Left ventricle myocardium superior (tissue), 1 donor: ENCODE data around the gene CDKAL1. TPM values are rescaled to one million over a fixed set of nuclear protein-coding genes. Genes with fewer than 3 reads are reported as not detected.
"Not testable (repeated sequence)": the region's sequence is repeated elsewhere in the genome, so short reads cannot be mapped to it uniquely, and the experiment has no call there.

ENCODE experiments used
- ATAC-seq: fragments of 200-7000 bp; cut with Tn5 transposase; one replicate; pipeline ENCODE4 v1.9.1; 2020; ENCODE audit warnings: mild to moderate bottlenecking, moderate library complexity
- DNase-seq: peaks from one replicate; pipeline ENCODE4 v3.0.0-alpha.2; 2020
- intact Hi-C: fragments of 100-400 bp; cut with micrococcal nuclease; formaldehyde crosslinking; loops from one replicate; pipeline ENCODE4 v1.11.0; 2022
- total RNA-seq: library from RNA; stranded (reverse); fragmentation: NEBNext Ultra II Directional; extraction: Animal tissue kit (Norgen Biotek cat#: 25700); gene quantifications from one replicate; pipeline ENCODE4 v1.2.1, GENCODE V29; 2021
- donor health status: DM: no; HTN: yes; CAD: no; lungs with severe emphysema.

Gene CDKAL1
- total RNA-seq, 1 donor from 2014 or later, result 9.9 TPM

DNA sequence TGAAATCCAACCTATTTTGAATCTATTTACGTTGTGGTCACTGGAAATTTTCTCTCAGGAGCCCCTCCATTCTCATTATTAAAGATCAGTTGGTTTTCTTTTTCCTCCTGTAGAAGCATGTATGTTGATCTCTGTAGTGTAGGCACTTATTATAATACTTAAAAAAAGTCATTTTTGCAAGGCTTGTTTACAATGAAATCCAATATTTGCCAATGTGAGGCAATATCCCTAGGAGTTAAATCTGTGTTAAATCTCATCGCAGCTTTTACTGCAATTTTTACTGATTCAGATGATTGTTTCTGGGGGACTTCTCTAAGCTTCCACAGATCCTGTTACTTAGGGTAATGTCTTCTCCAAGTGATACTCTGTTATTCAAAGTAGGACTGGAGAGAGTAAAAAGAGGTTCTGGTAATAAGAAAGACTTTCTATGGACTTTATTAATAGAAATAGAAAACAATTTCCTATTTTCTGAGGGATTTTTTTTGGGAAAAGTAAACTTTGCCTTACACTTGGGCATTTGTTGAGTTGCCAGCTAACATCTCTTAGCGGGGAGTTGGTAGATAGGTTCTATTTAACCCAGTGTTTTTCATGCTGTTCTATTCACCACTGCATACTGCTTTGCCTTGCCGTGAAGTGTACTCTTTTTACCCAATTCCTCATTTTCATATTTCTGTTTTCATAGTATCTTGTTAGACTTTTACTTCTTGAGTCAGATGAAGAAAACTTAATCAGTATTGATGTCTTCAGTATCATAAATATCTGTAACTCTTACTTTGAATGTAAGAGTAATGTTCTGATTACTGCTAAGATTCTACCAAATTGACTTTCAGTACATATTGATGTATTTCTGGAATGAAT, 48.6 kb downstream of the CDKAL1 start:
- intact Hi-C loops, result no loop called here
- DNase-seq, result no peak
- no peak for ATAC-seq

DNA sequence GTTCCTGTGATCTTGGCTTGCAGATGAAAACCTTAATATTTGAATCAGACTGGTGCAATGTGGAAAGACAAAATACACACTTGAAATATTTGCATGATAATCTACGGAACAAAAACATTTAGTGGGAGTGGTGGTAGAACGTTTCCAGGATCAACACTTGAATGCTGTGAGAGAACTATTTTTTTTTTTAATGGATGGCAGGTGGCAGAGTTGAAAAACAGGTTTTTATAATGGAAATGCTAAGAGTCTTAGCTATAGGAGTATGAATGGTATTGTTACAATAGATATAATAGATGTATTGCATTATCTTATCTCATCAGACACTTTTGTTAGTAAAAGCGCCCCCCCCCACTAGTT, 49.2 kb downstream of the CDKAL1 start:
- ATAC-seq, result no peak
- no peak for DNase-seq
- intact Hi-C loops, result no loop called here

DNA sequence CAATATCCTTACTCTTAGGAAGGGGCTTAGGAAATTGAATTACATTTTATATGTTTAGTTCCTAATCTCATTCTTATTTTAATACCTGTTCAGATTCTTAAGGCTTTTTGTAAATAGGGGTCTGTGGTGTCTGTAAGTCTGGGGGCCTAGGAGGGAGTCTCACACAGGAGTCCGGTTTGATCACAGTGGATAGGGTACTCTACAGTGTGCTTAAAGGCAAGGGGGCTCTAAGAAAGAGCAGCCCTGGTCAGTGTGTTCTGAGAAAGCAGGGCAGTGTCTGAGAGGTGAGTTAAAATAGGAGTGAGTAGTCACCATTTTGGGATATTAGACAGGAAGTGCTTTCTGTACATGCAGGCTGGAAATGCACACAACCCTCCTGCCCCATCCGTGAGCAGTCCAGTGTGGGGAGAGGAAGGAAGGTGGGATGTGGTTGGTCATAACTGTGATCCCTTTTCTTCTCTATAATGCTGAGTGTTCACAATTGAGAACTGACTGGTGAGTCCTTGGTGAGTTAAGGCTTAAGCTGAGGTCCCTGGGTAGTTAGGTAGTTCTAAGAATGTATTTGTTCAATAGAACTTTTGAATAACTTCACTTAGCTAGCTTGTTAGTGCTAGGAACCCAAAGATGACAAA, 50.0 kb downstream of the CDKAL1 start:
- DNase-seq, result no peak

DNA sequence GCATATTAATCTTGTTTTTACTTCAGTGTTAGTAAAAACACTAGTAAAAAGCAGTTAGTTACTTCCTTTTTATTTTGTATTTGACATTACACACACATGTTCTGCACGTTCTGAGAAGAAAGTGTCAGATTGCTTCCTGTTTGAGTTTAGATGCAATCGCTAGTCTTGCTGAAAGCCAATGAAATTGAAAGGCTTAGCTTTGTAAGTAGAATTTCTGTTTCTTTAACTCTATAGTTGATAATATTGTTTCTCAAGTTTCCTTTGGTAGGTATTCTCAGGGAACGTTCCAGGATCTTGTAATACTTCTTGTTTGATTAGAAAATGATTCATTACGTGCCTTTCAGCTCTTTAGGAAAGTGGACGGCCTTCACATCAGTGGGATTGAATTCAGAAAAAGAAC, 55.0 kb downstream of the CDKAL1 start:
- no peak for ATAC-seq

More for the DNA sequence above, 50.0 kb downstream of the CDKAL1 start:
- intact Hi-C loops, result no loop called here
- no peak for ATAC-seq

DNA sequence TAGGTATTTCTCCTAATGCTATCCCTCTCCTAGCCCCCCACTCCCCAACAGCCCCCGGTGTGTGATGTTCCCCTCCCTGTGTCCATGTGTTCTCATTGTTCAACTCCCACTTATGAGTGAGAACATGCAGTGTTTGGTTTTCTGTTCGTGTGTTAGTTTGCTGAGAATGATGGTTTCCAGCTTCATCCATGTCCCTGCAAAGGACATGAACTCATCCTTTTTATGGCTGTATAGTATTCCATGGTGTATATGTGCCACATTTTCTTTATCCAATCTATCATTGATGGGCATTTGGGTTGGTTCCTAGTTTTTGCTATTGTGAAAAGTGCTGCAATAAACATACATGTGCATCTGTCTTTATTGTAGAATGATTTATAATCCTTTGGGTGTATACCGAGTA, 56.2 kb downstream of the CDKAL1 start:
- ATAC-seq, DNase-seq, intact Hi-C loops: not testable (repeated sequence)

More for the DNA sequence above, 55.0 kb downstream of the CDKAL1 start:
- intact Hi-C loops, result no loop called here
- no peak for DNase-seq

DNA sequence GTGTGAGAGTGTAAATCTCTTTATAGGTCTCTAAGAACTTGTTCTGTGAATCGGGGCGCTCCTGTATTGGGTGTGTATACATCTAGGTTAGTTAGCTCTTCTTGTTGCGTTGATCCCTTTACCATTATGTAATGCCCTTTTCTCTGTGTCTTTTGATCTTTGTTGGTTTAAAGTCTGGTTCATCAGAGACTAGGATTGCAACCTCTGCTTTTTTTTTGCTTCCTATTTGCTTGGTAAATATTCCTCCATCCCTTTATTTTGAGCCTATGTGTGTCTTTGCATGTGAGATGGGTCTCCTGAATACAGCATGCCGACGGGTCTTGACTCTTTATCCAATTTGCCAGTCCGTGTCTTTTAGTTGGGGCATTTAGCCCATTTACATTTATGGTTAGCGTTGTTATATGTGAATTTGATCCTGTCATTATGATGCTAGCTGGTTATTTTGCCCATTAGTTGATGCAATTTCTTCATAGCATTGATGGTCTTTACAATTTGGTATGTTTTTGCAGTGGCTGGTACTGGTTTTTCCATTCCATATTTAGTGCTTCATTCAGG, 60.1 kb downstream of the CDKAL1 start:
- ATAC-seq, DNase-seq, intact Hi-C loops: not testable (repeated sequence)

DNA sequence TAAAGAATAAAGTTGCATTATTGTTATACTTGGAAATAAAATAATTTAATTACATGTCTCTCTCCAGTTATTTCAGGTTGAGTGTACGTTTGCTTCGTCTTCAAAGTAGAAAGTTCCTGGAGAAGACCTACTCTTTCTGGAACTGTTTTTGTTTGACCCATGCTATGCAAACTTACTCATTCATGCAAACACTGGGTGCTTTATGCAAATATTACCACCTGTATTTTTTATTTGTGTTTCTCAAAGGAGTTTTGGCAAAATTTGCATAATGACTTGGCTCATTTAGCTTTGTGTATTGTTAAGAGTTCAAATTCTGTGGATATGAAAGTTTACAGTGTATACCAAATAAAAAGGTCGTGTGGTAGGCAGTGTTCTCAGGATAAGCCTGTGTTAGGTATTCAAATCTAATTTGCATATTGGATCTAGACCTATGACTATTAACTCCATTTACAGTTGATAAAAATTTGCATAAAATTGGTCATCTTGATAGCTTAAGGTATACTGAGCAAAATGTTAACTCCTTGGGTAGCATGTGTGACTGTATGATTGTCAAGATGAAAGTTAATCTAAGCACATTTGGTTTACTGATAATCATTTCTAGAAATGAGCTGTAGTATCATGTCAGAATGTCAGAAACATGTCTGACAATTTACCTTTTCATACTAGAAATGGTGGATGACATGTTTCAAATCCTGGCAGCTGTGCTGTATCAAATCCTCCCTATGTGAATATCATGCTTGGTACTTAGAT, 65.2 kb downstream of the CDKAL1 start:
- no peak for ATAC-seq
- DNase-seq, result no peak
- intact Hi-C loops, result no loop called here

DNA sequence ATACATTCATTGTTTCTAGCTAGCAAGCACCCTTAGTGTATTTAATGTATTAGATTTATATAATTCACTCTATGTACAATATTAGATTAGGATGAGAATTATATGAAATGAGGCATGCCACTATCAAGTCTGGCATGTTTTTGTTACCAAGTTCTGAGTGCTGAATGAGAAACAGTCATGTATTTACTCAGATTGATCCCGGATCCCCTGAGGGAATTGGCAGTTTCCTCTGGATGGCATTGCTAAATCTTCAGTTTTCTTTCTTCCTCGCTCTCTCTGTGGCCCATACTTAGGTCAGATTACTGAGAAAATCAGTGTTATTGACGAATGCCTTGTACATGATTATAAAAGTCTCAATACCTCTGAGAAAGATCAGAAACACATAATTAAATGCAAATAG, 66.6 kb downstream of the CDKAL1 start:
- DNase-seq (no peak), ATAC-seq (no peak)
- intact Hi-C loops, result no loop called here

DNA sequence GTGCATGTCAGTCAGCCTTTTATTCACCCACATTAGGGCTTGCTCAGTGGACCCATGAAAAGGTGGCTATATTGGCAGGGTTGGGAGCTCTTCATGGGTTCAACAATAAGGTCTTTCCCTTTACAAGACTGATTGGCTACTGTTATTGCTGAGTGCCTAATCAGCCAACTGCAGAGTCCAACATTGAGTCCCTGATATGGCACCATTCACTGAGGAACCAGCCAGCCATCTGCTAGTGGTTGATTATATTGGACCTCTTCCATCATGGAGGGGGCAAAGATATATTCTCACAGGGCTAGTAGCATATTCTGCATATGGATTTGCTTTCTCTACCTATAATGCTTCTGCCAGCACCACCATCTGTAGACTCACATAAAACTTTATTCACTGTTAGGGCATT, 69.9 kb downstream of the CDKAL1 start:
- ATAC-seq (no peak), DNase-seq (no peak)
- intact Hi-C loops, result no loop called here

DNA sequence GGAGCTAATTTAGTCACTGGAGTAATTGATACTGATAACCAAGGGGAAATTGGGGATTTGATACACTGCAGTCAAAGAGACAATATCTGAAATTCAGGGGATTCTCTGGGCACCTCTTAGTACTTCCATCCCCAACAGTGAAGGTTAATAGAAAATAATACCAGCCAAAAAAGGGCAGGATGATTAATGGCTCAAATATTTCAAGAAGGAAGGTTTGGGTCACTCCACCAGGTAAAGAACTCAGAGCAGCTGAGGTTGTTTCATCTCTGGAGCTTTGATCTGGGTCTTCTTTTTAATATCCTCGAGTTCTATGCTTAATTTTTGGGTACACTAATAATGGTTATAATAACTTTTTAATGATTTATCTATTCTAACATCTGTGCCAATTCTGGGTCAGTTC, 70.8 kb downstream of the CDKAL1 start:
- DNase-seq, result no peak
- intact Hi-C loops, result no loop called here
- no peak for ATAC-seq

DNA sequence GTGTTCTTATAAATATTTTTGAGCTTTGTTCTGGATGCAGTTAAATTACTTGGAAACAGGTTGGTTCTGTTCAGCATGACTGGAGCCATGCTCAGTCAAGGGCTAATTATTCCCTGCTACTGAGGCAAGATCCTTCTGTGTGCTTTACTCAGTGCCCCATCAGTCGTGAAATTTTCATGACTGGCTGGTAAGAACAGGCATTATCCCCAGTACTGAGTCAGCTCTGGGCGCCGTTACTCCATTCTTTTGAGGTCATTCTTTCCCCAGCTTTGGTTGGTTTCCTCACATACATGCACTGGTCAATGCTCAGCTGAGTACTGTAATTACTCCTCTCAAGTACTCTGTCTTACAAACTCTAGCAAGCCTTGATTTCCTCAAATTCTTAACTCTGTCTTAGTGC, 71.3 kb downstream of the CDKAL1 start:
- no peak for DNase-seq
- intact Hi-C loops, result no loop called here
- no peak for ATAC-seq

DNA sequence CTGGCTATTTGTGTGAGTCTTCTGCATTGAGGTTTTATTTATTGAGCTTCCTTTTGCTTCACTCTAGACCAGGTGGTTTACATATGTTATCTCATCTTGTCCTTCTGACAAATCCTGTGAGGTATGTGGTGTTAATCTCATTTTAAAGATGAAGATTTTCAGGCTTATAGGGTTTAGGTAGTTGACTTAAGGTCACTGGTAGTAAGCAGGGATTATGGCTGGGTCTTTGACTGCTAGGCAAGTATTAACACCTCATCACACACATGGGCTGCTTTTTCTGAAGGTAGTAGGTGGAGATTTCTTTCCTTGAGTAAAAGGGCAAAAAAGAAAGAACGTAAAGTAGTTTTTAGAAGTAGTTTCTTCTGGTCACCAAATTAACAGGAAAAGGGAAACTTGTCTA, 72.6 kb downstream of the CDKAL1 start:
- DNase-seq (no peak), ATAC-seq (no peak)
- intact Hi-C loops, result no loop called here

DNA sequence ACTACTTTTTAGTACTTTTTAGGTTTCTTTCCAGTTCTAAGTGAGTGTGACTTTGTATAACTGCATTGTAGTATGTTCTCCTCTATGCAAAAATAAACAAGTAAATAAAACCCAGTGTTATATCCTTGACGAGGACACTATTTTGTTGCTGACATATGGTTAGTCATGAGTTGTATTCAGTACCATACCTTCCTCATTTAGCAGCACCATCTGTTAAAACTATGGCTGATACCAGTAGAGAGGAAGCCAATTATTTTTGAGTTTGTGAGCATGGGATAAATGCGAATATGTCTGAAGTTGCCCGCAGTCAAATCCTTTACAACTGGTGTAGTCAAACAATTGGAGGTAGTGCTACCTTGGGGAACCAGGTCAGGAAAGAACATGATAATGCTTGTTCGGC, 74.1 kb downstream of the CDKAL1 start:
- intact Hi-C loops, result no loop called here
- ATAC-seq (no peak), DNase-seq (no peak)

DNA sequence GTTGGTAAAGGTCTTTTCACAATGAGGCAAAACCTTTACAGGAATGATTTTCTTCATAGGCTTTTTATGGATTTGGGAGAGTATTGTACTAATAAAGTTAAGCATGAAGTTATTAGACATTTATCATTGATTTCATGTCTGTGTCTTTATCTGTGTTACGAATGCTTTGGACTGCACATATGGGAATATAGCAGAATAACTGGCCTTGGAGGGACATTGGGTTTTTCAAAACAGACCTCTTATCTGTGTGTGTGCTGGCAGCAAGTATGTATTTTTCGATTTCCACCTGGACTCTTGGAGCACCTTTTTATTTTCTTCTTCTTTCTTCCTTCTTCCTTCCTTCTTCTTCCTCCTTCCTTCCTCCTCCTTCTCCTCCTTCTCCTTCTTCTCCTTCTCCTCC, 74.6 kb downstream of the CDKAL1 start:
- DNase-seq (no peak), ATAC-seq (no peak)
- intact Hi-C loops, result no loop called here

DNA sequence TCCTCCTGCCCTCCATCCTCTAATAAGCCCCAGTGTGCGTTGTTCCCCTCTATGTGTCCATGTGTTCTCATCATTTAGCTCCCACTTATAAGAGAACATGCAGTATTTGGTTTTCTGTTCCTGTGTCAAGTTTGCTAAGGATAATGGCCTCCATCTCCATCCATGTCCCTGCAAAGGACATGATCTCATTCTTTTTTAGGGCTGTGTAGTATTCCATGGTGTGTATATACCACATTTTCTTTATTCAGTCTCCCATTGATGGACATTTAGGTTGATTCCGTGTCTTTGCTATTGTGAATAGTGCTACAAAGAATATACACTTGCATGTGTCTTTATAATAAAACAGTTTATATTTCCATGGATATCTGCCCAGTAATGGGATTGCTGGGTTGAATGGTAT, 75.7 kb downstream of the CDKAL1 start:
- intact Hi-C loops, ATAC-seq, DNase-seq: not testable (repeated sequence)

DNA sequence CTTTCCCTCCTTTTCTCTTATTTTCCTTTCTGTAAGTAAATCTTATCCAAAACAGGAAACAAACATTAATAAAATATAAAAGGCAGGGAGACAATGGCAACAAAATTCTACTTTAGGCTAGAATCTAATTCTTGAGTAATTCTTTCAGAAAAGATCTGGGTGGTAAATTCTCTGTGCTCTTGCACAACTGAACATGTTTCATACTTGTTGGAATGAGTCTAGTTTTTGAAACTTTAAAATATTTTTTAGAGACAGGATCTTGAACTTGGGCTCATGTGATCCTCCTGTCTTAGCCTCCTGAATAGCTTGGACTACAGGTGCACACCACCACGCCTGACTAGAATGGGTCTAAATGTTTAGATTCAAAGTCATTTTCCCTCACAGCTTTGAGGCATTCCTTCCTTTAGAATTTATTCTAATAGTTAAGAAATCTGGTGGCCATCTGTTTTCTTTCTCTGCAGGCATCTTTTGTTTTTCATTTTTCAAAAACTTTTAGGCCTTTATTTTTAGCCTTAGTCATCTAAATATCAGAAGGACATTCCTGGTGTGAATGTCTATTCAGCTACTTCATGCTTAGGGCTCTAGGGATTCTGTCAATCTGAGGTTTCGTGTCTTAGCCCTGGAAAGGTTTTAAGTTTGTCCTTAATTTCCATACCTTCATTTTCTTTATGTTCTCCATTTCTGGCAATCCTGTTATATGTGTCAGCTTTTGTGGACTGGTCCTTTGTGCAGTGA, 76.5 kb downstream of the CDKAL1 start:
- no peak for DNase-seq
- no peak for ATAC-seq
- intact Hi-C loops, result no loop called here

DNA sequence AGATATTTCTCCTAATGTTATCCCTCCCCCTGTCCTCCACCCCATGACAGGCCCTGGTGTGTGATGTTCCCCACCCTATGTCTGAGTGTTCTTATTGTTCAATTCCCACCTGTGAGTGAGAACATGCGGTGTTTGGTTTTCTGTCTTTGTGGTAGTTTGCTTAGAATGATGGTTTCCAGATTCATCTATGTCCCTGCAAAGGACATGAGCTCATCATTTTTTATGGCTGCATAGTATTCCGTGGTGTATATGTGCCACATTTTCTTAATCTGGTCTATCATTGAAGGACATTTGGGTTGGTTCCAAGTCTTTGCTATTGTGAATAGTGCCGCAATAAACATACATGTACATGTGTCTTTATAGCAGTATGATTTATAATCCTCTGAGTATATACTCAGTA, 83.3 kb downstream of the CDKAL1 start:
- intact Hi-C loops, ATAC-seq, DNase-seq: not testable (repeated sequence)

DNA sequence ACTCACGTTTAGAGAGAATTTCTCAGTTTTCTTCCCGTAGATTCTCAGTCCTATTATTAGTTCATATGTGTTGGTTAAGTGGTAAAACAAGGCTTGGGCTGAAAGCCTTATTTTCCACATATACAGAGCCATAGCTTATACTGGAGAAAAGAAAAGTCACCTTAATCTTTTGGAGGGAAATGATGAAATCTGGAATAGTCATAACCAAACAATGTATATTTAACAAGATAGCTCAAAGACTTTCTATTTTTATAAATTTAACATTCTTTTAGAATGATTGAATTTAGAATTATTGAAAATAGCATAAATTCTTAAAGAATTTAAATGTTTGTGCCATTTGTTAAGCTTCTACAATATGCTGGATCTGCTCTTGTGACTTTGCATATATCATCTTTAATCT, 85.8 kb downstream of the CDKAL1 start:
- intact Hi-C loops, result no loop called here
- no peak for ATAC-seq
- no peak for DNase-seq

DNA sequence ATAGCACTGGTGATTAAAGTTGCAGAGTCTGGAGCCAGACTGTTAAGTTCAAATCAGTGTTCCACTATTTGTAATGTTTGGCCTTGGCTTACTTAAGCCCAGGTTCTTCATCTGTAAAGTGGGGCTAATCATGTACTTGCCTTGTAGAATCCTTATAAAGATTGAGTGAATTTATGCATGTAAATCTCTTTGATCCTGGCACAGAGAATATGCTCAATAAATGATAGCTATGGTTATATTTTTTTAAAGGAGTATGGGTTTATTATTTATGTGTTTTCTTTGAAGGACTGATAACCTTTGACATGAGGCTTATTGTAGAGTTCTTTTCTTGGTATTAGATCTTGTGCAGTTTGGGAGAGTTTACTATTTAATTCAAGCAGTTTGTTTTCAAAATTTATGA, 89.5 kb downstream of the CDKAL1 start:
- intact Hi-C loops, result no loop called here
- DNase-seq (no peak), ATAC-seq (no peak)
